Trophoblast cell (in vitro differentiated cells and primary cell): ENCODE data around the gene HPS3.

Experiments used
- DNase-seq, 2 donors: peaks; one replicate each; pipeline ENCODE4 v3.0.0-alpha.2; 2016
- H2AFZ ChIP-seq: 2 replicates; pipeline ENCODE4 v1.6.1; 2013; ENCODE audit warnings: low read length, moderate library complexity, mild to moderate bottlenecking; ENCODE audit not compliant: insufficient read depth, poor library complexity
- H2AK5ac ChIP-seq: 2 replicates; pipeline ENCODE4 v1.6.1; 2013; ENCODE audit warnings: mild to moderate bottlenecking, low read length
- H2BK120ac ChIP-seq: 2 replicates; pipeline ENCODE4 v1.6.1; 2013; ENCODE audit warnings: low read length, mild to moderate bottlenecking, moderate library complexity; ENCODE audit not compliant: insufficient read depth, poor library complexity
- H2BK12ac ChIP-seq: 2 replicates; pipeline ENCODE4 v1.6.1; 2013; ENCODE audit warnings: mild to moderate bottlenecking, low read length, moderate library complexity
- H2BK5ac ChIP-seq: 2 replicates; pipeline ENCODE4 v1.6.1; 2013; ENCODE audit warnings: low read length, low read depth, moderate library complexity, mild to moderate bottlenecking; ENCODE audit not compliant: poor library complexity
- H3K14ac ChIP-seq: 2 replicates; pipeline ENCODE4 v1.6.1; 2013; ENCODE audit warnings: mild to moderate bottlenecking, low read length
- H3K18ac ChIP-seq: 2 replicates; pipeline ENCODE4 v1.6.1; 2013; ENCODE audit warnings: mild to moderate bottlenecking, low read length
- H3K23ac ChIP-seq: 2 replicates; pipeline ENCODE4 v1.6.1; 2013; ENCODE audit warnings: low read length
- H3K27ac ChIP-seq: 2 replicates; pipeline ENCODE4 v1.5.1; 2013; ENCODE audit warnings: low read depth, mild to moderate bottlenecking, inconsistent platforms, low read length, moderate library complexity
- H3K27me3 ChIP-seq: 2 replicates; pipeline ENCODE4 v1.6.1; 2013; ENCODE audit warnings: inconsistent platforms, mild to moderate bottlenecking, low read length, moderate library complexity; ENCODE audit not compliant: insufficient read depth
- H3K36me3 ChIP-seq, 2 experiments: 1 replicate in 1 of 2; 2 replicates in 1 of 2; pipeline ENCODE4 v1.6.1; 2013; ENCODE audit warnings: low read length in 2 of 2, mild to moderate bottlenecking in 2 of 2, moderate library complexity in 1 of 2; ENCODE audit not compliant: insufficient read depth in 2 of 2, control insufficient read depth in 1 of 2
- H3K4ac ChIP-seq: 2 replicates; pipeline ENCODE4 v1.6.1; 2013; ENCODE audit warnings: low read depth, mild to moderate bottlenecking, low read length, moderate library complexity
- H3K4me1 ChIP-seq, 2 experiments: 1 replicate in 1 of 2; 2 replicates in 1 of 2; pipeline ENCODE4 v1.6.1; 2013; ENCODE audit warnings: low read length in 2 of 2, mild to moderate bottlenecking in 2 of 2, moderate library complexity in 1 of 2; ENCODE audit not compliant: insufficient read depth in 2 of 2, control insufficient read depth in 1 of 2
- H3K4me2 ChIP-seq: 2 replicates; pipeline ENCODE4 v1.6.1; 2013; ENCODE audit warnings: inconsistent platforms, mild to moderate bottlenecking, low read length, moderate library complexity
- H3K4me3 ChIP-seq: 2 replicates; pipeline ENCODE4 v1.5.1; 2013; ENCODE audit warnings: mild to moderate bottlenecking, low read depth, low read length, inconsistent platforms
- H3K79me1 ChIP-seq: one replicate; pipeline ENCODE4 v1.6.1; 2013; ENCODE audit warnings: low read length
- H3K79me2 ChIP-seq: 2 replicates; pipeline ENCODE4 v1.6.1; 2013; ENCODE audit warnings: low read length, mild to moderate bottlenecking; ENCODE audit not compliant: control insufficient read depth, insufficient read depth, poor library complexity
- H3K9ac ChIP-seq: 2 replicates; pipeline ENCODE4 v1.6.1; 2013; ENCODE audit warnings: mild to moderate bottlenecking, low read length
- H3K9me3 ChIP-seq: 2 replicates; pipeline ENCODE4 v1.6.1; 2013; ENCODE audit warnings: low read depth, mild to moderate bottlenecking, control low read depth, inconsistent platforms, low read length; ENCODE audit not compliant: insufficient read depth
- H4K12ac ChIP-seq: 2 replicates; pipeline ENCODE4 v1.6.1; 2013; ENCODE audit warnings: low read depth, mild to moderate bottlenecking, low read length, moderate library complexity
- H4K8ac ChIP-seq: 2 replicates; pipeline ENCODE4 v1.6.1; 2013; ENCODE audit warnings: low read depth, mild to moderate bottlenecking, low read length, moderate library complexity
- H4K91ac ChIP-seq: one replicate; pipeline ENCODE4 v1.6.1; 2013; ENCODE audit warnings: low read depth, mild to moderate bottlenecking, low read length, moderate library complexity
- WGBS: extraction: QIAGEN DNeasy Blood & Tissue Kit; methylation state at CpG from one replicate; pipeline ENCODE4 v1.1.7; 2013; ENCODE audit warnings: missing lambda C conversion rate; ENCODE audit not compliant: insufficient read length, insufficient coverage; ENCODE audit errors: extremely low coverage; 5-methylcytosine and 5-hydroxymethylcytosine counted together

HPS3 gene

GRCh38 chr3:149160754-149161300, 31.4 kb downstream of the HPS3 start:
- no peak overlapping the region for H3K4me2 ChIP-seq
- no peak overlapping the region for H2BK12ac ChIP-seq
- no peak overlapping the region for H3K4ac ChIP-seq
- no peak overlapping the region for H4K12ac ChIP-seq
- no peak overlapping the region for H3K9ac ChIP-seq
- H3K18ac ChIP-seq: no peak overlapping the region
- H3K23ac ChIP-seq: no peak overlapping the region
- H2AFZ ChIP-seq: no peak overlapping the region
- no peaks in the 10 kb centered on the region for H3K79me2 ChIP-seq
- H3K27ac ChIP-seq: no peak overlapping the region
- no peaks in the 10 kb centered on the region for H3K9me3 ChIP-seq
- no peak for DNase-seq
- no peaks in the 10 kb centered on the region for H3K79me1 ChIP-seq
- no peaks in the 10 kb centered on the region for H3K27me3 ChIP-seq
- H3K4me3 ChIP-seq: no peak overlapping the region
- H3K14ac ChIP-seq: no peak overlapping the region
- no CpG with 5 or more reads among the region's 4 CpGs for WGBS
- H2BK5ac ChIP-seq: no peak overlapping the region
- H3K36me3 ChIP-seq: peaks cover 5 to 8% of the 10 kb centered on the region in 2 experiments
- no peak overlapping the region for H4K8ac ChIP-seq
- no peaks in the 10 kb centered on the region for H3K4me1 ChIP-seq
- no peak overlapping the region for H4K91ac ChIP-seq
- H2AK5ac ChIP-seq: no peak overlapping the region
- no peak overlapping the region for H2BK120ac ChIP-seq

- H3K4me2 ChIP-seq: no peak overlapping the region
- no peaks in the 10 kb centered on the region for H3K79me2 ChIP-seq
- no peak overlapping the region for H2BK120ac ChIP-seq
- no peak overlapping the region for H3K9ac ChIP-seq
- H3K27me3 ChIP-seq: no peaks in the 10 kb centered on the region
- H2BK12ac ChIP-seq: no peak overlapping the region
- WGBS: no CpG with 5 or more reads among the region's 2 CpGs
- H2AFZ ChIP-seq: no peak overlapping the region
- H4K12ac ChIP-seq: no peak overlapping the region
- no peaks in the 10 kb centered on the region for H3K4me1 ChIP-seq
- H3K36me3 ChIP-seq: peaks cover 5 to 8% of the 10 kb centered on the region in 2 experiments
- H3K9me3 ChIP-seq: no peaks in the 10 kb centered on the region
- no peak overlapping the region for H3K4me3 ChIP-seq
- H3K27ac ChIP-seq: no peak overlapping the region
- DNase-seq: no peak
- no peak overlapping the region for H3K23ac ChIP-seq
- H2BK5ac ChIP-seq: no peak overlapping the region
- H3K18ac ChIP-seq: no peak overlapping the region
- no peaks in the 10 kb centered on the region for H3K79me1 ChIP-seq
- H4K8ac ChIP-seq: no peak overlapping the region
- H3K4ac ChIP-seq: no peak overlapping the region
- H4K91ac ChIP-seq: no peak overlapping the region
- no peak overlapping the region for H3K14ac ChIP-seq
- H2AK5ac ChIP-seq: no peak overlapping the region
Measured at GRCh38 chr3:149162007-149162406, 32.6 kb downstream of the HPS3 start.

- no peak overlapping the region for H3K4me2 ChIP-seq
- no peak overlapping the region for H3K14ac ChIP-seq
- H3K18ac ChIP-seq: no peak overlapping the region
- H3K4me1 ChIP-seq: no peaks in the 10 kb centered on the region
- no peaks in the 10 kb centered on the region for H3K79me1 ChIP-seq
- H3K9ac ChIP-seq: no peak overlapping the region
- no peak overlapping the region for H4K12ac ChIP-seq
- no peak overlapping the region for H4K91ac ChIP-seq
- H2AK5ac ChIP-seq: no peak overlapping the region
- H3K27me3 ChIP-seq: no peaks in the 10 kb centered on the region
- peaks cover 4% of the 10 kb centered on the region in 2 experiments for H3K36me3 ChIP-seq
- H3K23ac ChIP-seq: no peak overlapping the region
- no peaks in the 10 kb centered on the region for H3K9me3 ChIP-seq
- no peak overlapping the region for H3K27ac ChIP-seq
- H2BK12ac ChIP-seq: no peak overlapping the region
- H3K4me3 ChIP-seq: no peak overlapping the region
- H3K4ac ChIP-seq: no peak overlapping the region
- H2BK5ac ChIP-seq: no peak overlapping the region
- H4K8ac ChIP-seq: no peak overlapping the region
- no peaks in the 10 kb centered on the region for H3K79me2 ChIP-seq
- no peak overlapping the region for H2AFZ ChIP-seq
- DNase-seq: no peak
- H2BK120ac ChIP-seq: no peak overlapping the region
- no CpG with 5 or more reads among the region's 1 CpG for WGBS
Measured at GRCh38 chr3:149163066-149163465, 33.6 kb downstream of the HPS3 start.

GRCh38 chr3:149167898-149168297, 38.5 kb downstream of the HPS3 start:
- no peak overlapping the region for H3K18ac ChIP-seq

More at GRCh38 chr3:149167898-149168297, 38.5 kb downstream of the HPS3 start:
- H3K4me2 ChIP-seq: no peak overlapping the region
- H3K9me3 ChIP-seq: no peaks in the 10 kb centered on the region
- no peak overlapping the region for H2BK5ac ChIP-seq
- H2AFZ ChIP-seq: no peak overlapping the region
- H4K91ac ChIP-seq: no peak overlapping the region
- H3K79me2 ChIP-seq: no peaks in the 10 kb centered on the region
- no peak for DNase-seq
- no peak overlapping the region for H3K4me3 ChIP-seq
- H3K14ac ChIP-seq: no peak overlapping the region
- WGBS: no CpG with 5 or more reads among the region's 2 CpGs
- H2BK120ac ChIP-seq: no peak overlapping the region
- no peak overlapping the region for H2BK12ac ChIP-seq
- no peaks in the 10 kb centered on the region for H3K79me1 ChIP-seq
- no peak overlapping the region for H3K27ac ChIP-seq
- H2AK5ac ChIP-seq: no peak overlapping the region
- H4K12ac ChIP-seq: no peak overlapping the region
- no peak overlapping the region for H3K9ac ChIP-seq
- no peak overlapping the region for H4K8ac ChIP-seq
- peaks cover 4 to 6% of the 10 kb centered on the region in 2 experiments for H3K36me3 ChIP-seq
- no peak overlapping the region for H3K4ac ChIP-seq
- no peaks in the 10 kb centered on the region for H3K4me1 ChIP-seq
- H3K27me3 ChIP-seq: no peaks in the 10 kb centered on the region
- no peak overlapping the region for H3K23ac ChIP-seq
